ENCODE results near the gene SIGLEC6.

GRCh38 chr19:51491586-51491985, 39.9 kb downstream of the SIGLEC6 start:
- TF ChIP-seq RAD21 (conservative IDR thresholded peaks at IDR 0.05 in 1 of 2, IDR thresholded peaks at IDR 0.05 in 1 of 2) (no peak), TP53 (CRISPR knock-in tag; IDR thresholded peaks at IDR 0.05) (no peak), RFX5 (IDR thresholded peaks at IDR 0.05) (no peak), RARB (CRISPR knock-in tag; IDR thresholded peaks at IDR 0.05) (no peak), CHD2 (IDR thresholded peaks at IDR 0.05; ENCODE audit: low read length, partially characterized antibody) (no peak), PHF8 (IDR thresholded peaks at IDR 0.05; ENCODE audit: borderline replicate concordance, low read depth) (no peak)
- TF ChIP-seq, protein P1, sequence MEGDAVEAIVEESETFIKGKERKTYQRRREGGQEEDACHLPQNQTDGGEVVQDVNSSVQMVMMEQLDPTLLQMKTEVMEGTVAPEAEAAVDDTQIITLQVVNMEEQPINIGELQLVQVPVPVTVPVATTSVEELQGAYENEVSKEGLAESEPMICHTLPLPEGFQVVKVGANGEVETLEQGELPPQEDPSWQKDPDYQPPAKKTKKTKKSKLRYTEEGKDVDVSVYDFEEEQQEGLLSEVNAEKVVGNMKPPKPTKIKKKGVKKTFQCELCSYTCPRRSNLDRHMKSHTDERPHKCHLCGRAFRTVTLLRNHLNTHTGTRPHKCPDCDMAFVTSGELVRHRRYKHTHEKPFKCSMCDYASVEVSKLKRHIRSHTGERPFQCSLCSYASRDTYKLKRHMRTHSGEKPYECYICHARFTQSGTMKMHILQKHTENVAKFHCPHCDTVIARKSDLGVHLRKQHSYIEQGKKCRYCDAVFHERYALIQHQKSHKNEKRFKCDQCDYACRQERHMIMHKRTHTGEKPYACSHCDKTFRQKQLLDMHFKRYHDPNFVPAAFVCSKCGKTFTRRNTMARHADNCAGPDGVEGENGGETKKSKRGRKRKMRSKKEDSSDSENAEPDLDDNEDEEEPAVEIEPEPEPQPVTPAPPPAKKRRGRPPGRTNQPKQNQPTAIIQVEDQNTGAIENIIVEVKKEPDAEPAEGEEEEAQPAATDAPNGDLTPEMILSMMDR (IDR thresholded peaks at IDR 0.05): no peak
- TF ChIP-seq, protein P2, sequence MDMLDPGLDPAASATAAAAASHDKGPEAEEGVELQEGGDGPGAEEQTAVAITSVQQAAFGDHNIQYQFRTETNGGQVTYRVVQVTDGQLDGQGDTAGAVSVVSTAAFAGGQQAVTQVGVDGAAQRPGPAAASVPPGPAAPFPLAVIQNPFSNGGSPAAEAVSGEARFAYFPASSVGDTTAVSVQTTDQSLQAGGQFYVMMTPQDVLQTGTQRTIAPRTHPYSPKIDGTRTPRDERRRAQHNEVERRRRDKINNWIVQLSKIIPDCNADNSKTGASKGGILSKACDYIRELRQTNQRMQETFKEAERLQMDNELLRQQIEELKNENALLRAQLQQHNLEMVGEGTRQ (IDR thresholded peaks at IDR 0.05): no peak

All from A549 (cell line).